Cardiac muscle cell (in vitro differentiated cells and primary cell): ENCODE measurements around the gene MKRN1. TPM values are rescaled to one million over a fixed set of nuclear protein-coding genes. Genes with fewer than 3 reads are reported as not detected.
"Not testable (repeated sequence)": the region's sequence is repeated elsewhere in the genome, so short reads cannot be mapped to it uniquely, and the experiment has no call there.

ENCODE experiments used
- DNase-seq, 2 donors: peaks; one replicate each; pipeline versions ENCODE4 v3.0.0 to v3.0.0-alpha.2; 2010 to 2017; ENCODE audit warnings: low read depth in 1 of 2, low spot score in 1 of 2
- H3K27ac ChIP-seq: fragments of 200-600 bp; sonication (generic); 2 replicates; pipeline ENCODE4 v1.5.1; 2016
- H3K27me3 ChIP-seq: fragments of 200-600 bp; sonication (generic); 2 replicates; pipeline ENCODE4 v1.6.0; 2016; ENCODE audit warnings: control low read depth
- H3K36me3 ChIP-seq: fragments of 200-600 bp; sonication (generic); 2 replicates; pipeline ENCODE4 v1.5.1; 2016; ENCODE audit warnings: control low read depth
- H3K4me1 ChIP-seq: fragments of 200-600 bp; sonication (generic); 2 replicates; pipeline ENCODE4 v1.8.1; 2017; ENCODE audit warnings: low read depth, mild to moderate bottlenecking, mixed run types
- H3K4me3 ChIP-seq: fragments of 200-600 bp; sonication (generic); 2 replicates; pipeline ENCODE4 v1.5.1; 2016; ENCODE audit warnings: mild to moderate bottlenecking
- H3K9me3 ChIP-seq: fragments of 200-600 bp; sonication (generic); 2 replicates; pipeline ENCODE4 v1.5.1; 2017; ENCODE audit warnings: low read depth, mild to moderate bottlenecking, control low read depth
- polyA plus RNA-seq: library from polyadenylated mRNA; unstranded; fragments of >200 nt; fragmentation: Nextera tagmentation; extraction: Ambion mirVana; gene quantifications from 2 replicates; pipeline ENCODE4 v1.2.1, GENCODE V29; 2016
- total RNA-seq: library from RNA; depleted of rRNA; stranded (reverse); fragments of >200 nt; gene quantifications from 2 replicates; pipeline ENCODE4 v1.2.3, GENCODE V29; 2016
- TF ChIP-seq, protein P1 (sequence below): IDR thresholded peaks from 2 replicates; pipeline ENCODE4 v1.5.1; 2012; ENCODE audit warnings: low read depth, mild to moderate bottlenecking, low read length

The MKRN1 gene
- total and polyA plus RNA-seq, 2 experiments from 2014 or later = 156 to 247 TPM

- DNase-seq = peak in 1 of 2 donors; percentile 13
- Histone ChIP-seq H3K27me3 (no peaks in the 10 kb centered on the region), H3K4me3 (no peak overlapping the region), H3K9me3 (no peaks in the 10 kb centered on the region), H3K36me3 (no peaks in the 10 kb centered on the region), H3K4me1 (no peaks in the 10 kb centered on the region), H3K27ac (peak overlapping the region; percentile 40)
- TF ChIP-seq, protein P1, sequence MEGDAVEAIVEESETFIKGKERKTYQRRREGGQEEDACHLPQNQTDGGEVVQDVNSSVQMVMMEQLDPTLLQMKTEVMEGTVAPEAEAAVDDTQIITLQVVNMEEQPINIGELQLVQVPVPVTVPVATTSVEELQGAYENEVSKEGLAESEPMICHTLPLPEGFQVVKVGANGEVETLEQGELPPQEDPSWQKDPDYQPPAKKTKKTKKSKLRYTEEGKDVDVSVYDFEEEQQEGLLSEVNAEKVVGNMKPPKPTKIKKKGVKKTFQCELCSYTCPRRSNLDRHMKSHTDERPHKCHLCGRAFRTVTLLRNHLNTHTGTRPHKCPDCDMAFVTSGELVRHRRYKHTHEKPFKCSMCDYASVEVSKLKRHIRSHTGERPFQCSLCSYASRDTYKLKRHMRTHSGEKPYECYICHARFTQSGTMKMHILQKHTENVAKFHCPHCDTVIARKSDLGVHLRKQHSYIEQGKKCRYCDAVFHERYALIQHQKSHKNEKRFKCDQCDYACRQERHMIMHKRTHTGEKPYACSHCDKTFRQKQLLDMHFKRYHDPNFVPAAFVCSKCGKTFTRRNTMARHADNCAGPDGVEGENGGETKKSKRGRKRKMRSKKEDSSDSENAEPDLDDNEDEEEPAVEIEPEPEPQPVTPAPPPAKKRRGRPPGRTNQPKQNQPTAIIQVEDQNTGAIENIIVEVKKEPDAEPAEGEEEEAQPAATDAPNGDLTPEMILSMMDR = no peak
Measured at GRCh38 chr7:140519007-140519399, 39.7 kb upstream of the MKRN1 start.

GRCh38 chr7:140518370-140519006 is 39.2 kb upstream of the MKRN1 start:
- no peak for DNase-seq

GRCh38 chr7:140517546-140518369 is 38.5 kb upstream of the MKRN1 start:
- no peaks in the 10 kb centered on the region for H3K27me3 ChIP-seq
- no peak overlapping the region for H3K27ac ChIP-seq
- H3K4me3 ChIP-seq = no peak overlapping the region
- DNase-seq = peak; percentile 91 to 95
- no peaks in the 10 kb centered on the region for H3K9me3 ChIP-seq
- H3K36me3 ChIP-seq = no peaks in the 10 kb centered on the region
- TF ChIP-seq, protein P1 = peak; percentile 90
- H3K4me1 ChIP-seq = peaks cover under 1% of the 10 kb centered on the region

More at GRCh38 chr7:140518370-140519006, 39.2 kb upstream of the MKRN1 start:
- H3K9me3 ChIP-seq = no peaks in the 10 kb centered on the region
- no peaks in the 10 kb centered on the region for H3K36me3 ChIP-seq
- no peak overlapping the region for H3K4me3 ChIP-seq
- H3K27me3 ChIP-seq = no peaks in the 10 kb centered on the region
- TF ChIP-seq, protein P1 = no peak
- peak overlapping the region; percentile 40 for H3K27ac ChIP-seq
- no peaks in the 10 kb centered on the region for H3K4me1 ChIP-seq

DNA sequence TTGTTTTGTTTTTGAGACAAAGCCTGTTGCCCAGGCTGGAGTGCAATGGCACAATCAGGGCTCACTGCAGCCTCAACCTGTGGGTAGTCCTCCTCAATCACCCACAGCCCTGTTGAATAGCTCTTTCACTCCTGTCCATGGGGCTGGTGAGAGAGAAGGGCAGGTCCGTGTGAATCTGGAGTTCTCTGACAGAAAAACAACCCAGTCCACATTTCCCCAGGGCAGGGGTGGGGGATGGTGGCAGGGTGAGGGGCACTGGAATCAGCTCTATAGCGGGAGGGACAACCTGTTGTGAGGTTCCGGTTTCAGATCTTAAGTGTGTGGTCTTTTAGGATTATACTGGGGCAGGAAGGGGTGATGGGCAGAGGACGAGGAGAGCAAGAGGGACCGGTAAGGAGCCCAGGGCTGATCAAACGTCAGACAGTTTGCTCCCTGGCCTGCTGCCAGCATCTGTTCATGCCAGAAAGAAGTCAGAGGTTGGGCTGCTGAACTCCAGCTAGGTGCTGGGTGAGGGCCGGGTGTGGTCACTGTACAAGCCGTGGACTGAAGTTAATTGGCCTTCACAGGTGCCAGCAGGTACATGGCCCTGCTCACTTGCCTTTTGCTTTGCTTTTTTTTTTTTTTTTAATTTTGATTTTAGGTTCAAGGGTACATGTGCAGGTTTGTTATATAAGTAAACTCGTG is 33.2 kb upstream of the MKRN1 start:
- Histone ChIP-seq H3K27me3 (no peaks in the 10 kb centered on the region), H3K36me3 (no peaks in the 10 kb centered on the region), H3K4me1 (peaks cover 23% of the 10 kb centered on the region), H3K27ac (peak overlapping the region; percentile 87), H3K4me3 (no peak overlapping the region), H3K9me3 (no peaks in the 10 kb centered on the region)
- peak; percentile 12 to 69 for DNase-seq
- TF ChIP-seq, protein P1 = no peak

- peaks cover 35% of the 10 kb centered on the region for H3K4me1 ChIP-seq
- H3K9me3 ChIP-seq = no peaks in the 10 kb centered on the region
- TF ChIP-seq, protein P1 = no peak
- H3K27ac ChIP-seq = peak overlapping the region; percentile 99
- no peaks in the 10 kb centered on the region for H3K36me3 ChIP-seq
- no peaks in the 10 kb centered on the region for H3K27me3 ChIP-seq
- DNase-seq = no peak
- H3K4me3 ChIP-seq = no peak overlapping the region
Measured at GRCh38 chr7:140509789-140510188, 30.5 kb upstream of the MKRN1 start.

DNA sequence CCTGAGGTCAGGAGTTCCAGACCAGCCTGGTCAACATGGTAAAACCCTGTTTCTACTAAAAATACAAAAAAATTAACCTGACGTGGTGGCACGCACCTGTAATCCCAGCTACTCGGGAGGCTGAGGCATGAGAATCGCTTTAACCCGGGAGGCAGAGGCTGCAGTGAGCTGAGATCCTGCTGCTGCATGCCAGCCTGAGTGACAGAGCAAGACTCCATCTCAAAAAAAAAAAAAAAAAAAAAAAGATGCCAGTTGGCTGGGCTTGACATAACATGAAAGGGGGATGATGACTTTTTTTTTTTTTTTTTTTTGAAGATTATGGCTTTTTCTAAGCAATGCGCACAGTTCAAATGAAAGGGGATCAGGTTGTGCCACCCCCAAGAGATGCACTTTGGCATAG is 28.3 kb upstream of the MKRN1 start:
- H3K27me3 ChIP-seq, H3K9me3 ChIP-seq, DNase-seq, H3K4me3 ChIP-seq, H3K36me3 ChIP-seq: not testable (repeated sequence)
- H3K4me1 ChIP-seq = peaks cover 32% of the 10 kb centered on the region
- peak overlapping the region; percentile 99 for H3K27ac ChIP-seq
